Lung microvascular endothelial cell (primary cell): Measurements from ENCODE around the gene PERM1. TPM values are rescaled to one million over a fixed set of nuclear protein-coding genes. Genes with fewer than 3 reads are reported as not detected.

ENCODE experiments used
- DNase-seq, 2 donors: peaks; one replicate each; pipeline versions ENCODE4 v3.0.0 to v3.0.0-alpha.2; 2010; ENCODE audit warnings: low read depth in 2 of 2
- total RNA-seq: library from RNA; depleted of rRNA; stranded (reverse); fragments of >200 nt; gene quantifications from 2 replicates; pipeline ENCODE4 v1.2.1, GENCODE V29; 2014

Gene PERM1
- total RNA-seq, 1 donor from 2014 or later, result not detected

DNA sequence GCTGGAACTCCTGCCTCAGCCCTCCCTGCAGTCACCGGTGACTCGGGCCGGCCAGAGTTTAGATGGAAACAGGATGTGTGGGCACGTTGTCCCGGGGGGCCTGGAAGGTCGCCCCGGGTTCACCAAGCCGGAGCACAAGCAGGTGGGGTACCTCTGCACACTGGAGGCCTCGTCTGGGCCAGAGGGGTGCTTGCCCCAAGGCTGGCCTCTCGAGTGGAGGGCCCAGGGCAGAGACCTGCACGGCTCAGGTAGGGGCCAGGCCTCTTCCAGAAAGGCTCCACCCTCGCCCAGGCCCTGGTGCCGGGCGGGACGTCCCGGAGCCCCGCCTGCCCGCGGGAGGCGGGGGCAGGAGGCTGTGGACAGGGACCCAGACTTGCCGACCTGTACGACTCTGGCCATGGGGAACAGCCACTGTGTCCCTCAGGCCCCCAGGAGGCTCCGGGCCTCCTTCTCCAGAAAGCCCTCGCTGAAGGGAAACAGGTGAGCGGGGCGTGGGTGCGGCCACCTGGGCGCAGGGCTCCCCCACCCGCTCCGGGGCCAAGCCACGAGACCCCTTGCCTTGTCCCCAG, 15.7 kb downstream of the PERM1 start, which contains the start of gene PLEKHN1:
Gene PLEKHN1 (plus strand): TSS at position 348 of the 569 bp plus-strand sequence. CDS start 50 bp downstream, at position 398.
- DNase-seq, result peak in 1 of 2 donors; percentile 56

DNA sequence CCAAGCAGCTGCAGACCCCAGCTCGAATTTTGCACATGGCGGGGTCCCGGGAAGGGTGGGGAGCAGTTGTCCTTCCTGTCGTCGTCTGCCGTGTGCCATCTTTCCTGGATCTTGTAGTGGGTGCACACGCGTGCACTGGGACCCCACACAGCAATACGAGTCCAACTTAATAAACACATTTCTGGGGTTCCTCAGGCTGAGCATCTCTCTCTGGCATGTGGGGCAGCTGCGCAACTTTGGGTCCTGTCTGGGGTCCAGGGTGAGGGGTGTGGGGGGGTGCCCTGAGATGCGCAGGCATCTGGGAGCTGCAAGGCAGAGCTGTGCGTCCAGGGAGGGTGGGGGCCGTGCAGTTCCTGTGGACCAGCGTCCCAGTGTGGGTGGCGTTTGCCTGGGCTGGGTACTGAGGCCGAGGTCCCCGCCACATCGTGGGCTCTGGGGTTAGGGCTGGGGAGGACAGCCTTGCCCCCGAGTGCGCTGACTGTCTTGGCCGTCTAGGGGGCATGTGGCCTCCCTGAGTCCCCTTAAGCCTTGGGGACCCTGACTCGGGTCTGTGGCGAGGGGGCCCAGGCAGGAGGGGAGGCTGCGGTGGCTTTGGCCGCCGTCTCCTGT, 16.3 kb downstream of the PERM1 start:
- no peak for DNase-seq

DNA sequence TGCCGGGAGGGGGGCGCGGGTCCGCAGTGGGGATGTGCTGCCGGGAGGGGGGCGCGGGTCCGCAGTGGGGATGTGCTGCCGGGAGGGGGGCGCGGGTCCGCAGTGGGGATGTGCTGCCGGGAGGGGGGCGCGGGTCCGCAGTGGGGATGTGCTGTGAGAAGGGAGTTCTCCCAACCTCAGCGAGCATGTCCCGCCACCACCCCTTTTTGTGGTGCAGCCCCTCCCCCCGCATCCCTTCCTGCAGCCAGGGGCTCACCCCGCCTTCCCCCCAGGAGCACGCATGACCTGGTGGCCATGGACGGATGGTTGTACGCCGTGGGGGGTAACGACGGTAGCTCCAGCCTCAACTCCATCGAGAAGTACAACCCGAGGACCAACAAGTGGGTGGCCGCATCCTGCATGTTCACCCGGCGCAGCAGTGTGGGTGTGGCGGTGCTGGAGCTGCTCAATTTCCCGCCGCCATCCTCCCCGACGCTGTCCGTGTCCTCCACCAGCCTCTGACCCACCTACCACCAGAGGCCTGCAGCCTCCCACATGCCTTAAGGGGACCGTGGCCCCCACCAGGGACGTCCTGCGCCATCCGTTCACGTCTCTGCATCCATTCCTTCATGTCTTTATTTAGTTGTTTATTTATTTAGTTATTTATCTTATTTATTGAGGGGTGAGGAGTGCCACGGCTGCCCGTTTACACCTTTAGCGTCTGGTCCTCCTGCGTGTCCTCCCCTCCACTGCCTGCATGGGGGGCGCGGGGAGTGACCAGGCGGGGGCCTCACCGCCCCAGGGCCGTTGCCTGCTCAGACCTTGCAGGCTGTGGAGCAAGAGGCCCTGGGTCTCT, 17.0 kb downstream of the PERM1 start:
- no peak for DNase-seq

DNA sequence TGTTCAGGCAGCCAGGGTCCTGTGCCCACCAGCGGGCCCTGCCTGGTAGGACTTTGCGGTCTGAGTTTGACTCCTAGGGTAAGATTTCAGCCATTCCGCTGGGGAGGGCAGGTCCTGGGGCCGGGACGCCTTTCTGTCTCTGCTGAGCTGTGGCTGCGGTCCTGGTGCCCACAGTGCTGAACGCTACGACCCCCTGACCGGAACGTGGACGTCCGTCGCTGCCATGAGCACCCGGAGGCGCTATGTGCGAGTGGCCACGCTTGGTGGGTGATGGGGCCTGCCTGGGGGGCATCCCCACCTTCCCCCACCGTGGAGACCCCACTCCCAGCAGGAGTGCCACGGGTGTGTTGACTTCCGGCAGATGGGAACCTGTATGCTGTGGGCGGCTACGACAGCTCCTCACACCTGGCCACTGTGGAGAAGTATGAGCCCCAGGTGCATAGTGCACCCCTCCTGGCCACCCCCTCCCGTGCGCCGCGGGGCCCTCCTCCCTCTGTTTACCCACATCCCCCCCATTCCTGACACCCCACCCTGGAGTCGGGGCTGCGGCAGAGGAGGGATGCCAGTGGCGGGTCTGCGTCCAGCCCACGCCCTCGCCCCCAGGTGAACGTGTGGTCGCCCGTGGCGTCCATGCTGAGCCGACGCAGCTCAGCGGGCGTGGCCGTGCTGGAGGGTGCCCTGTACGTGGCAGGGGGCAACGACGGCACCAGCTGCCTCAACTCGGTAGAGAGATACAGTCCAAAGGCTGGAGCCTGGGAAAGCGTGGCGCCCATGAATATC, 18.0 kb downstream of the PERM1 start:
- no peak for DNase-seq

DNA sequence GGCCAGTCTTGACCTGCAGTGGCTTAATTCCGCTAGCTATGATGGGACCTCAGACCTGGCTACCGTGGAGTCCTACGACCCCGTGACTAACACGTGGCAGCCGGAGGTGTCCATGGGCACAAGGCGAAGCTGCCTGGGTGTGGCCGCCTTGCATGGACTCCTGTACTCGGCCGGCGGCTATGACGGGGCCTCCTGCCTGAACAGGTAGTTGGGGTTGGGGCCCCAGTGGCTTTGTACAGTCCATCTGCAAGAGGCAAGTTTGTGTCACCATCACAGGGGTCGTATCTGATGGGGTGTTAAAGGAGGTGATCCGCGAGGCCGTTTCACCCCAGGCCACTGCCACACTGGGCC, 18.6 kb downstream of the PERM1 start:
- DNase-seq, result no peak

DNA sequence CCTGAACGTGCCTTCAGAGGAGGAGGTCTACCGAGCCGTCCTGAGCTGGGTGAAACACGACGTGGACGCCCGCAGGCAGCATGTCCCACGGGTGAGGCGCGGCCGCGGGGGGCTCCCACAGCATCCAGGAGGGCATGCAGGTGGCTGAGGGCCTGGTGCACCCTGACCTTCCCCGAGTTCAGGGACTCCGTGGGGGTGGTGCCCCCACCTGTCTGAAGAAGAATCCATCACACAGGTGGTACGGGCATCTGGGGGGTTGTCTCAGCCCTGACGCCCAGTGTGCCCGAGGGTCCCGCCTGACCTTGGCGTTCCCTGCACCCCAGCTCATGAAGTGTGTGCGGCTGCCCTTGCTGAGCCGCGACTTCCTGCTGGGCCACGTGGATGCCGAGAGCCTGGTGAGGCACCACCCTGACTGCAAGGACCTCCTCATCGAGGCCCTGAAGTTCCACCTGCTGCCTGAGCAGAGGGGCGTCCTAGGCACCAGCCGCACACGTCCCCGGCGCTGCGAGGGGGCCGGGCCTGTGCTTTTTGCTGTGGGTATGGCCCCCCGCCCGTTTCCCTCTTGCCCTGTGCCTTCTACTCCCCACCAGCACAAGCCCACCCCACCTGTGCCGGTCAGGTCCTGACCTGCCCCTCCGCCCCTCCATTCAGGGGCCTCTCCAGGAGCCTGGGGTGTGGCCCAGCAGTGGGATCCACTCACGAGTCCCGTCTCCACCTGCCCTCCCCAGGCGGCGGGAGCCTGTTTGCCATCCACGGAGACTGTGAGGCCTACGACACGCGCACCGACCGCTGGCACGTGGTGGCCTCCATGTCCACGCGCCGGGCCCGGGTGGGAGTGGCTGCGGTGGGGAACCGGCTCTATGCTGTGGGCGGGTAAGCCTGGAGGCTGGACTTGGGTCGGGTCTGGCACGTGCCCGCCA, 19.3 kb downstream of the PERM1 start:
- DNase-seq, result no peak

DNA sequence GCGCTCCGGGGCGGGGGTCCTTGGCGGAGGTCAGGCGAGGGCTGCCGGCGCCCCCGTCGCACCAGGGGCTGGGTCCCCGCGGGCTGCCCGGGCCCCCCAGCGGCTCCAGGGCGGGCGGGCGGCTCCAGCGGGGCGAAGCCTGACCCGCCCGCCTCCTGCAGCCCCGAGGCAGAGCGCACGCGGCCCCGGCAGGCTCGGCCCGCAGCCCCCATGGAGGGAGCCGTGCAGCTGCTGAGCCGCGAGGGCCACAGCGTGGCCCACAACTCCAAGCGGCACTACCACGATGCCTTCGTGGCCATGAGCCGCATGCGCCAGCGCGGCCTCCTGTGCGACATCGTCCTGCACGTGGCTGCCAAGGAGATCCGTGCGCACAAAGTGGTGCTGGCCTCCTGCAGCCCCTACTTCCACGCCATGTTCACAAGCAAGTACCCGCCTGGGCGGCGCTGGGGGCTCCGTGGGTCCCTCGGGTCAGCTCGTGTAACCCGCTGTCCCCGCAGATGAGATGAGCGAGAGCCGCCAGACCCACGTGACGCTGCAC, 20.7 kb downstream of the PERM1 start:
- peak; percentile 16 to 31 for DNase-seq

DNA sequence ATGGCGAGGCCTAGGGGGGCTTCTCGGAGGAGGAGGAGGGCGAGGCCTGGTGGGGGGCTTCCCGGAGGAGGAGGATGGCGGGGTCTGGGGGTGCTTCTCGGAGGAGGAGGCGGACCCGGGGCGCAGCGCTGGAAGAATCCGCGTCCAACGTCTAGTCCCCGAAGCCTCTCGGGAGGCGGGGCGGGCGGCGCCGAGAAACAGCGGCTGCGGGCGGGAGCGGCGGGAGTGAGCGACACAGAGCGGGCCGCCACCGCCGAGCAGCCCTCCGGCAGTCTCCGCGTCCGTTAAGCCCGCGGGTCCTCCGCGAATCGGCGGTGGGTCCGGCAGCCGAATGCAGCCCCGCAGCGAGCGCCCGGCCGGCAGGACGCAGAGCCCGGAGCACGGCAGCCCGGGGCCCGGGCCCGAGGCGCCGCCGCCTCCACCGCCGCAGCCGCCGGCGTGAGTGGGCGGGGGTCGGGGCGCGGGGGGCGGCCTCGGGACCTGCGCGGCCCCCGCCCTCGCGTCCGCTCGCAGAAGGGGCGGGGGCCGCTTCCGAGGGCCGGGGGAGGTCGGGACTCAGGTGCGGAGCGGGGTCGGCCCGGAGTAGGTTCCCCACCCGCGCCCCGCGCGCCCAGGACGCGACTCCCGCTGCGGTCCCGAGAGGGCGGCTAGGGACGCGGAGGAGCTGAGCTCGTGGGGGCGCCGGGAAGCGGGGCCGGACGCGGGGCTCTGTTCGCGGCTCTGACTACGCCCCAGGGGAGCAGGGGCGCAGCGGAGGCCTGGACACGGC, 21.3 kb downstream of the PERM1 start, which contains the start of gene KLHL17:
Gene KLHL17 (plus strand): TSS at position 222 of the 769 bp plus-strand sequence. CDS start 110 bp downstream, at position 332.
- DNase-seq, result peak; percentile 65 to 74

DNA sequence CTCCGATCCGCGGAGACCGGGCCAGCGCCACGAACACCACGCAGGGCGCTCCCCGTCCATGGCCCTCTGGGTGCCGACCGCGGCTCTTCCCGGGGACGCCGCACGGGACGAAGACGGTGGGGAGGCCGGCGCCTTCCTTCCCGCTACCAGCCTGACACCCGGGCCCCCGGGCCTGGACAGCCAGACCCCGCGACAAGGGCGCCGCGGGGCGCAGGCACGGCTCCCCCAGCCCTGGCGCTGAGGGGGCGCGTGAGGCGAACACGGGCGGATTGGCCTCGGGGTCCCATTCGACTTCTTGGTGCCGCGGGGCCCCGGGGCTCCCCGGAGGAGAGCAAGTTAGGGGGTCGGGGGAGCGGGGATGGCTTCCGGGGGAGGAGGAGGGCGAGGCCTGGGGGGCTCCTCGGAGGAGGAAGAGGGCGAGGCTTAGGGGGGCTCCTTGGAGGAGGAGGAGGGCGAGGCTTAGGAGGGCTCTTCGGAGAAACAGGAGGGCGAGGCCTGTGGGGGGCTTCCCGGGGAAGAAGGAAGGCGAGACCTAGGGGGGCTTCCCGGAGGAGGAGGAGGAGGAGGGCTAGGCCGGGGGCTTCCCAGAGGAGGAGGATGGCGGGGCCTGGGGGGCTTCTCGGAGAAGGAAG, 22.0 kb downstream of the PERM1 start:
- no peak for DNase-seq

DNA sequence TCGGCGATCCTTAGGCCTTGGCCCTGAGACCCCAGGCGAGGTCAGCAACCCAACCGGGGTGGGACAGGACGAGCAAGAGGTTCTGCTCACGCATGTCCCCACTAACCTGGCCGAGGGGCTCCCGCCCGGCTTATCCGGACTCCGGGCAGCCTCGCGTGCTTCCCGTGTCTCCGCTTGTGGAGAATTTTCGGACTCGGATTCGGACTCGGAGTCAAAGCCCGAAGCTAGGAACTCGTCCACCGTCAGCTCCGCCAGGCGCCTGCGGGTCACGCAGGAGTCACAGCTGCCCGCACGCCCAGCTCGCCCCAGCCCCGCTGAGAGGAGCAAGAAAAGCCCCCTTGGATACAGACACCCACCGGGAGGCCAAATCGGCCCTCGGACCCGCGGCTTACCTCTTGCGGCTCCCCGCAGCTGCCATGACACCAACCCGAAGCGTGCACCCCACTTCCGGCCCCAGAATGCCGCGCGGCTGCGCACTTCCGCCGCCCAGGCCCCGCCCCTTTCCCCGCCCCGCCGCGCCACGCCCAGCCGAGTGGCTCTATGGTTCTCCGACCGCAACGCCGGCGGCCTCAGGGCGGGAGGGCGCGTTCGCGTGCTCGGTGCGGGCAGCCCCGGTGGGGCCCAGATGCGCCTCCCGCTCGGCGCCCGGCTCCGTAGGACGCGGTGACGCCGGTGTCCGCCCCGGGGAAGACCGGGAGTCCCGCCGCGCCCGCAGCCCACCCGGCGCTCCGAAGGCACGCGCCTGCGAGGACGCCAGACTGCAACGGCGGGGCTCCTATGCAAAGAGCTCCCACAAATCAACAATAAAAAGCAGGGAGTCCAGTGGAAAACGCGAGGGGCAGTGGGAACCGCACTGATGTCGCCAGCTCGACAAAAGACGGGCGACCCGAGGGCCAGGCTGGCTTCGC, 22.8 kb downstream of the PERM1 start, which contains the start of gene NOC2L:
Gene NOC2L (minus strand): TSS at position 434 of the 908 bp plus-strand sequence. CDS start 16 bp downstream, at position 418.
- peak; percentile 90 to 92 for DNase-seq

DNA sequence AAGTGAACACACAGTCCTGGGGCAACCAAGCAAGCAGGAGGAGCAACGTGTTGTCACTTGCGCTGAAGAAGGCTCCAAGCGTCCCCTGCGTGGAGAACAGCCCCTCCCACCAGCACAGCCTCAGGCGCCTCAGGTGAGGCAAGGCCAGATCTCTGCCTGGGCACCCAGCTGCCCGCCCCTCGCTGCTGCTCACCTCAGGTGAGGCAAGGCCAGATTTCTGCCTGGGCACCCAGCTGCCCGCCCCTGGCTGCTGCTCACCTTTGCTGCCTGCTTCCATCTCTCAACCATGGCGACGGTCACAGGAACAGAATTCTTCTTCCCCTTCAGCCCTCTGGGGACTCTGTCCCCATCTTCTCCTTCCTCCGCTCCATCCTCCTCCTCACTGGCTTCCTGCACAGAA, 25.3 kb downstream of the PERM1 start:
- no peak for DNase-seq

DNA sequence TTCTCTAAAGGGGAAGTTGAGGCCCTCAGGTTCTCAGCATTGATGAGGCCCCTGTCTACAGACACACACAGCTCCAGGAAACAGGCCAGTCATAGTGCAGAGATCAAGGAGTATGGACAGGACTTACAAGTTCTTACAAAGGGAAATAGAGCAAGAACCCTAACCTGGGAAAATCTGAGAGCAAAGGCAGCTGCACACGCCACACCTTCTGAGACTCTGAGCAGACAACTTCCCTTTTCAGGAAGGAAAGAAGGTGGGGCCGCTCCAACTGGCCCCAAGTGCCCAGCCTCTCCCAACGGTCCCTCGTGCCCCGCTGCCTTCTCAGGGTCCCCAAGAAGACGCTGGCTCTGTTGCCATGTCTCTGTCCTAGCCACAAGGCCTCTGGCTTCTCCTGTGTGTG, 26.4 kb downstream of the PERM1 start:
- no peak for DNase-seq

DNA sequence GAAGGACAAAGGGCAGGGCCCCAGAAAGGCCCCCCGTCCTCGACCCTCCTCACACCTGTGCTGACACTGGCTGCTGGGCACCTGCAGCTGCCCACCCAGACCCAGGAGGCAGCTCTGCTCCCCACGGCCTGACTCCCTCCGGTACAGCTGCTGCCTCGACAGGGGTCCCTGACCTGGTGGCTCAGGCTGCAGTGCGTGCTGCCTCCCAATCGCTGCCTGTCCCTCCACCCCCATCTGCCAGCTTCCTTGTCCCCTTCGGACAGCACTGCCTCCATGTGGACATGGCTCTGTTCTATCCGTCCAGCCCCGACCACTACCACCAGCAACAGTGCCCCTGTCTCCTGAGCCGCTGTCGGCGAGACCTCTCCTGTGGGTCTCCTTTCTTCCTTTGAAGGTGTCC, 27.0 kb downstream of the PERM1 start:
- DNase-seq, result no peak

DNA sequence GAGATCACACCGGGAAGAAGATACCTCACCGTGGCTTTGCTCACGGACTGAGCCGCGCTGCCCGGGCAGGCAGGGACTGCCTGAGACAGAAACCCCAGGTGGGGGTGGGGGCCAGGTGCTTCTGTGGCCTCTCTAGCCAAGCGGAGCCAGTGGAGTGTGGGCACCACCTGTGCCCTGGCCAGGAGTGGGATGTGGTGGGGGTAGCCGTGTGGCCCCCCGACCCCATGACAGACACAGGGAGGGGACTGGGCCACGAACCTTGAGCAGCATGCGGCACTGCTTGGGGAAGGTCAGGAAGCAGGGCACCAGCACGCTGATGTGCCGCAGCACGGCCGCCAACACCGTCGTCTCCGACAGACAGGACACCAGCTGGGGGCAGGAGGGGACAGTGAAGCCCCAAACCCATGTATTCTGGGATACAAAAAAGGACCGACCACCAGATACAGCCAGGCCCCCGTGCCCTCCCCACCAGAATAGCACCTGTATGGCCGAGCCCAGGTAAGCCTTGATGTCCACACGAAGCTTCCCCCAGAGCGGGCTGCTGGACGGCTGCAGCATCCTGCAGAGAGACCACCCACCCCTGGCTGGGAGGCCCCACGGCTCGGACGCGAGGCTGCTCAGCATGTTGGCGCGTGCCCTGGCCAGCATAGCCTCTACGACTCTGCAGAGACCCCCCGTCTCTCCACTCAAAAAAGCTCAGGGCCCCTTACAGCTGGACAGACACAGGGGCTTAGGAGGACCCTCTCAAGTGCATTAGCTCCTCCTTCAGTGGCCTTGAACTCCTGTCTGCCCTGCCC, 28.2 kb downstream of the PERM1 start:
- no peak for DNase-seq

DNA sequence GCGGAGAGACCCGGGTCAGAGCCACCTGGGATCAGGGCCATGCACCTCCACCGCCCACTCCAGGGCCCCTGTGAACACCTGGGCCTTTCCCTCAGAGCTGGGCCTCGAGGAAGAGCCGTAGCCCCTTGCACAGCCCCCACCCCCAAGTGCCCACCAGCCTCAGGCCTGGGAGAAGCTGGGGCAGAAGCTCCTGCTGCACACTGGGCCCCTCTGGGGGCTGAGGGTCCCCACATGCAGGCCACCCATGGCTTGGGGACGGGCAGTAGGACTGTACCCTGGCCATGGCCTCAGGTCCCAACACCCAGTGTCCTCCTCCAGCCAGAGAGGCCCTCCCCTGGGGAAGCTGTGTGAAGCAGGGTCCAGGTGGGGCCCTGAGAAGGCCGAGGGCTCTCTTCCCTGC, 29.3 kb downstream of the PERM1 start:
- DNase-seq, result no peak

DNA sequence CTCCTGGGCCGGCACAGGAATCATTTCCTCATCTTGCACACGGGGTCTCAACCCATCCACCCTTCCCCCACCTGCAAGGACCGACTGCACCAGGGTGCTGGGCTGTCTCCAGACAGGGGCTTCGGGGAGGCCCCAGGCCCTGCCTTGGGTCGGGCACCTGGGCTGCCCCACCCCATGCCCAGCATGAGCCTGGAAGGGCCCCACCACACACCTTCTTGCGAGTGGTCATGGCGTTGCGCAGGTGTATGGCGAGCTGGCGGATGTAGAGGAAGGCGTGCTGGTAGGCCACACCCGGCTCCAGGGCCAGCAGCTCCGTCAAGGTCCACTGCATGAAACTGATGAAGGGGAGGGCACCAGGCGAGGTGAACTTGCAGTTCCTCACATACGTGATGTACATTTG, 29.7 kb downstream of the PERM1 start:
- DNase-seq, result no peak

DNA sequence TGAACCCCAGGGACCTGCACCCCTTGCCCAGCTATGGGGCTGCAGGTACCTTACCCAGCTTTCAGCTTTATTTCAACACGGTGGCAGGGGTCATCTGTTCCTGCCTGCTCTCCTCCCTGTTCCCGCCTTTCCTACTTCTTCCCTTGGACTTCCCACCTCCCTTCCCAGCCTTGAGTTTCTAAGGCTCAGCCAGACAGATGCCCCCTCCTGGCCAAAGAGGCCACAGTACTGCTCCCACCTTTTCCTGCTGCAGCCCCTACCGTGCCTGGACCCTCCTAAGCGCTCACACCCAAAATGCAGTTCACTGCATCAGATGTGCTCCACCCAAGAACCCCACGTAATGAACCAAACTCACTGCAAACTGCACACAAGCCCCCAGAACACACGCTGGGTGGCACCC, 30.5 kb downstream of the PERM1 start:
- peak; percentile 21 to 33 for DNase-seq
